ENCODE data around the gene ZBTB8OS.
"Not testable (repeated sequence)": the region's sequence is repeated elsewhere in the genome, so short reads cannot be mapped to it uniquely, and the experiment has no call there.

ZBTB8OS gene

DNA sequence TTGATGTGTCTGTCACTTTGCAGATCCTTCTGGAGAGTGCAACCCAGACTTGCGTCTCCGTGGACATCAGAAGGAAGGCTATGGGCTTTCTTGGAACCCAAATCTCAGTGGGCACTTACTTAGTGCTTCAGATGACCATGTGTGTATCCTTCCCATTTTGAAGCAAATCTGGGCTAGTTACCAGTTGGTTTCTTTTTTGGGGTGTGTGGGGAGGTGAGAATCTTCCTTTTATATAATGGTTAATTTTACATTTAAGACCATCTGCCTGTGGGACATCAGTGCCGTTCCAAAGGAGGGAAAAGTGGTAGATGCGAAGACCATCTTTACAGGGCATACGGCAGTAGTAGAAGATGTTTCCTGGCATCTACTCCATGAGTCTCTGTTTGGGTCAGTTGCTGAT lies 18.4 kb upstream of the ZBTB8OS start:
- H3K4me3 Mint-ChIP-seq, DNase-seq, CTCF ChIA-PET, H3K9me3 Mint-ChIP-seq, H3K27ac Mint-ChIP-seq, H3K27me3 Mint-ChIP-seq, H3K4me1 Mint-ChIP-seq: not testable (repeated sequence)
- peaks cover 59% of the 10 kb centered on the region for H3K36me3 Mint-ChIP-seq

DNA sequence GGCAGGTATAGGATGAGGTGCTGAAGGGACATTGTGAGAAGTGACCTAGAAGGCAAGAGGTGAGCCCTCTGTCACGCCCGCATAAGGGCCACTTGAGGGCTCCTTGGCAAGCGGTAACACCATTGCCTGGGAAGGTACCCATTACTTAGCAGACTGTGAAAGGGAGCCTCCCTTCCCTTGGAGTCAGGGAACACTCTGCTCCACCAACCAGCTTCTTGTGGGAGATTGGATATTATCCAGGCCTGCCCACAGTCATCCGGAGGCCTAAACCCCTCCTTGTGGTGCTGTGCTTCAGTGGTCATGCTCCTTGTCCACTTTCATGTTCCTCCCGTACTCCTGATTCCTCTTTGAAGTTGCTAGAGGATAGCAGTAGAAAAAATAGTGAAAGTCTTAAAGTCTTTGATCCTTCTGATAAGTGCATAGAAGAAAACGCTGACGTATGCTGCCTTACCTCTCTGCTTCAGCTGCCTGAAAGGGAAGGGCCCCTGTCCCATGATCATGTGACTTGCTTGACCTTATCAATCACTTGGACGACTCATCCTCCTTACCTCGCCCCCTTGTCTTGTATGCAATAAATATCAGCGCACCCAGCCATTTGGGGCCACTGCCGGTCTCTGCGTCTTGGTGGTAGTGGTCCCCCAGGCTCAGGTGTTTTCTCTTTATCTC lies 16.7 kb upstream of the ZBTB8OS start:
- Mint-ChIP-seq H3K36me3 (peaks cover 47% of the 10 kb centered on the region), H3K27ac (no peak overlapping the region), H3K4me3 (no peak overlapping the region), H3K27me3 (no peaks in the 10 kb centered on the region), H3K9me3 (no peaks in the 10 kb centered on the region), H3K4me1 (no peaks in the 10 kb centered on the region)
- CTCF ChIA-PET: no interaction called here
- DNase-seq: no peak

- Mint-ChIP-seq H3K4me1 (peaks cover 2% of the 10 kb centered on the region), H3K9me3 (no peaks in the 10 kb centered on the region), H3K27ac (no peak overlapping the region), H3K36me3 (peaks cover 49% of the 10 kb centered on the region), H3K27me3 (no peaks in the 10 kb centered on the region), H3K4me3 (no peak overlapping the region)
- no peak for DNase-seq
- CTCF ChIA-PET: no interaction called here
Observed at GRCh38 chr1:32665915-32666314, 15.6 kb upstream of the ZBTB8OS start.

DNA sequence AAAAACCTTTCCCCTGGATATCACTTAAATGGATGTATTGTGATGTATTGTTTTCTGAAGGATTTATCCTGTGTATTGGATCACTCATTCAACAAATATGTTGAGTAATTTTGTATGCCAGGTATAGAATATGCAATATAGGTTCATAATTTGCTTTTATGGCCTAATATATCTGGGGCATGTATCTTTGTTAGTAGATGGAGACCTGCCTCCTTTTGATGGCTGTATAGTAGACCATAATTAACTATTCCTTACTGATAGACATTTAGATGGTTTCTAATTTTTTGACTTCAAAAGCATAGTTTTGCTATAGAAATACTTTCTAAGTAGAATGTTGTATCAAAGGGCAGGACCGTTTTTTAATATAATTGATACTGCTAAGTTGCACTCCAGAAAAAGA lies 9.2 kb upstream of the ZBTB8OS start:
- Mint-ChIP-seq H3K27ac (no peak overlapping the region), H3K4me3 (no peak overlapping the region), H3K4me1 (peaks cover 29% of the 10 kb centered on the region), H3K36me3 (peaks cover 56% of the 10 kb centered on the region), H3K27me3 (no peaks in the 10 kb centered on the region), H3K9me3 (no peaks in the 10 kb centered on the region)
- CTCF ChIA-PET: no interaction called here
- DNase-seq: no peak

GRCh38 chr1:32652244-32652962 lies 2.1 kb upstream of the ZBTB8OS start:
- H3K27me3 Mint-ChIP-seq: no peaks in the 10 kb centered on the region
- no peaks in the 10 kb centered on the region for H3K9me3 Mint-ChIP-seq
- CTCF ChIA-PET: no interaction called here
- peaks cover 45% of the 10 kb centered on the region for H3K36me3 Mint-ChIP-seq
- H3K27ac Mint-ChIP-seq: peak overlapping the region; percentile 99
- peaks cover 67% of the 10 kb centered on the region for H3K4me1 Mint-ChIP-seq
- H3K4me3 Mint-ChIP-seq: peak overlapping the region; percentile 89
- DNase-seq: no peak

DNA sequence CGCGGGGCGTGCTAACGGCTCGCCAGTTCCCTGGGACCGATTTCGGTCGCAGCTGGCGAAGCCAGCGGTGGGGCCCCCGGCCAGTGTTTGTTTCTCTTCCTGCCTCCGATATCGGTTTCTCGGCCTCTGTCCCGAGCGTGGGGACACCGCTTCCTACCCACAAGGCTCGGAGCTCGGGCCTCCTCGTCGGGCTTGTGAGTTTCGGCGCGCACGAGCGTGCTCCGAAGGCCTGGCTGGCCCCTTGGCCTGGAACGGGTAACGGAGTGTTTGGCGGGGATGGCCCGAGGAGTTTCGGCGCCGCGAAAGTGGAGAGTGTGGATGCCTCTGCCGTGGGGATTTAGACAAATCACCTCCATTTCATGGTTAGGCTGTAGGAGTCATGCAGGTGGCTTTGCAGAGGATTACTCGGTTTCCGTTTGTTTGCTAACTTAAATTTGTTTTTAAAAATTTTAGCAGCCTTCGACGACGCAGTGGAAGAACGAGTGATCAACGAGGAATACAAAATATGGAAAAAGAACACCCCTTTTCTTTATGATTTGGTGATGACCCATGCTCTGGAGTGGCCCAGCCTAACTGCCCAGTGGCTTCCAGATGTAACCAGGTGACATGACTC lies 1.2 kb upstream of the ZBTB8OS start:
- Mint-ChIP-seq H3K9me3 (no peaks in the 10 kb centered on the region), H3K4me3 (peak overlapping the region; percentile 89), H3K27me3 (no peaks in the 10 kb centered on the region), H3K36me3 (peaks cover 38% of the 10 kb centered on the region), H3K27ac (peak overlapping the region; percentile 99), H3K4me1 (peaks cover 62% of the 10 kb centered on the region)
- no peak for DNase-seq
- CTCF ChIA-PET: interaction anchor here (0.9 to 1.3 kb wide), 2 partner anchors 29 to 132 kb away, joined by 3 to 4 read pairs; no protein-coding TSS in a partner anchor

- peak within 1 kb of the TSS; percentile 89 for H3K4me3 Mint-ChIP-seq
- no peaks in the 10 kb centered on the region for H3K27me3 Mint-ChIP-seq
- H3K36me3 Mint-ChIP-seq: peaks cover 35% of the 10 kb centered on the region
- peak; percentile 98 for DNase-seq
- H3K27ac Mint-ChIP-seq: peak within 1 kb of the TSS; percentile 99
- no peaks in the 10 kb centered on the region for H3K9me3 Mint-ChIP-seq
- peaks cover 60% of the 10 kb centered on the region for H3K4me1 Mint-ChIP-seq
- CTCF ChIA-PET: interaction anchor here (0.9 to 1.3 kb wide), 2 partner anchors 28 to 131 kb away, joined by 3 to 4 read pairs; no protein-coding TSS in a partner anchor
Observed at GRCh38 chr1:32650752-32651460, 556 bp upstream of the ZBTB8OS start, which contains the start of gene RBBP4. TSS of gene RBBP4 (plus strand) at chr1:32651208. CDS start at chr1:32651307, 99 bp downstream.

DNA sequence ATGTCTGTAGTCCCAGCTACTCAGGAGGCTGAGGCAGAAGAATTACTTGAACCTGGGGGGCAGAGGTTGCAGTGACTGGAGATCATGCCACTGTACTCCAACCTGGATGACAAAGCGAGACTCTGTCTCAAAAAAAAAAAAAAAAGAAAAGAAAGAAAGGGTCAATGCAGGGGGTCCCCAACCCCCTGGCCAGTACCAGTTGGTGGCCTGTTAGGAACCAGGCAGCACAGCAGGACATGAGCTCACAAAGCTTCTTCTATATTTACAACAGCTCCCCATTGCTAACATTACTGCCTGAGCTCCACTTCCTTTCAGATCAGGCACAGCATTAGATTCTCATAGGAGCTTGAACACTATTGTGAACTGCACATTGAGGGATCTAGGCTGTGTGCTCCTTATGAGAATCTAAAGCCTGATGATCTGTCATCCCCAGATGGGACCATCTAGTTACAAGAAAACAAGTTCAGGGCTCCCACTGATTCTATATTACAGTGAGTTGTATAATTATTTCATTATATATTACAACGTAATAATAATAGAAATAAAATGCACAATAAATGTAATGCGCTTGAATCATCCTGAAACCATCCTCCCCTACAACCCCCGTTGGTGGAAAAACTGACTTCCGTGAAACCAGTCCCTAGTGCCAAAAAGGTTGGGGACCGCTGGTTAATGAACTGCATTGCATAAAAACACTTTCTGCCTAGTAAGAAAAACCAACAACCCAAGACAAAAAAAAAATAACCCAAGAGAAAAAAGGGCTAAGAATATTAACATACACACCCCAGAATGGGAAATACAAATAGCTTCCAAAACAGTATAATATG lies 2.8 kb downstream of the ZBTB8OS start:
- no peaks in the 10 kb centered on the region for H3K27me3 Mint-ChIP-seq
- DNase-seq: no peak
- peaks cover 32% of the 10 kb centered on the region for H3K4me1 Mint-ChIP-seq
- peaks cover 17% of the 10 kb centered on the region for H3K36me3 Mint-ChIP-seq
- H3K9me3 Mint-ChIP-seq: no peaks in the 10 kb centered on the region
- H3K27ac Mint-ChIP-seq: no peak overlapping the region
- CTCF ChIA-PET: no interaction called here
- no peak overlapping the region for H3K4me3 Mint-ChIP-seq

DNA sequence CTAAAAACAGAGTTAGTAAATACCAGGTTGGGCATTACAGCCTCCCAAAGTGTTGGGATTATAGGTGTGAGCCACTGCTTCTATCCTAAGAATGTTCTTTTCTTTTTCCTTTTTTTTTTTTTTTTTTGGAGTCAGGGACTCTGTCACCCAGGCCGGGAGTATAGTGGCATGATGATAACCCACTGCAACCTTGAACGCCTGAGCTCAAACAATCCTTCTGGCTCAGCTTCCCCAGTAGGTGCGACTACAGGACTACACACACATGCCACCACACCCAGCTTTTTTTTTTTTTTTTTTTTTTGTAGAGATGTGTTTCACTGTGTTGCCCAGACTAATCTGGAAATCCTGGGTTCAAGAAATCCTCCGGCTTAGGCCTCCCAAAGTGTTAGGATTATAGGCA lies 5.9 kb downstream of the ZBTB8OS start:
- CTCF ChIA-PET: interaction anchor here (0.7 kb wide), 1 partner anchor 16 kb away, joined by 3 read pairs; no protein-coding TSS in a partner anchor
- H3K4me3 Mint-ChIP-seq: no peak overlapping the region
- H3K9me3 Mint-ChIP-seq: no peaks in the 10 kb centered on the region
- H3K27me3 Mint-ChIP-seq: no peaks in the 10 kb centered on the region
- H3K27ac Mint-ChIP-seq: no peak overlapping the region
- no peak for DNase-seq
- peaks cover 20% of the 10 kb centered on the region for H3K4me1 Mint-ChIP-seq
- peaks cover 8% of the 10 kb centered on the region for H3K36me3 Mint-ChIP-seq

GRCh38 chr1:32642292-32642827 lies 8.0 kb downstream of the ZBTB8OS start:
- H3K36me3 Mint-ChIP-seq, H3K4me3 Mint-ChIP-seq, CTCF ChIA-PET, H3K4me1 Mint-ChIP-seq, H3K27me3 Mint-ChIP-seq, DNase-seq, H3K27ac Mint-ChIP-seq, H3K9me3 Mint-ChIP-seq: not testable (repeated sequence)

GRCh38 chr1:32639489-32640075 lies 10.8 kb downstream of the ZBTB8OS start:
- Mint-ChIP-seq H3K4me1 (peaks cover 2% of the 10 kb centered on the region), H3K27me3 (no peaks in the 10 kb centered on the region), H3K36me3 (peaks cover 13% of the 10 kb centered on the region), H3K9me3 (no peaks in the 10 kb centered on the region), H3K27ac (no peak overlapping the region), H3K4me3 (no peak overlapping the region)
- no peak for DNase-seq
- CTCF ChIA-PET: interaction anchor here (0.7 kb wide), 1 partner anchor 1751 kb away, joined by 3 read pairs; no protein-coding TSS in a partner anchor

DNA sequence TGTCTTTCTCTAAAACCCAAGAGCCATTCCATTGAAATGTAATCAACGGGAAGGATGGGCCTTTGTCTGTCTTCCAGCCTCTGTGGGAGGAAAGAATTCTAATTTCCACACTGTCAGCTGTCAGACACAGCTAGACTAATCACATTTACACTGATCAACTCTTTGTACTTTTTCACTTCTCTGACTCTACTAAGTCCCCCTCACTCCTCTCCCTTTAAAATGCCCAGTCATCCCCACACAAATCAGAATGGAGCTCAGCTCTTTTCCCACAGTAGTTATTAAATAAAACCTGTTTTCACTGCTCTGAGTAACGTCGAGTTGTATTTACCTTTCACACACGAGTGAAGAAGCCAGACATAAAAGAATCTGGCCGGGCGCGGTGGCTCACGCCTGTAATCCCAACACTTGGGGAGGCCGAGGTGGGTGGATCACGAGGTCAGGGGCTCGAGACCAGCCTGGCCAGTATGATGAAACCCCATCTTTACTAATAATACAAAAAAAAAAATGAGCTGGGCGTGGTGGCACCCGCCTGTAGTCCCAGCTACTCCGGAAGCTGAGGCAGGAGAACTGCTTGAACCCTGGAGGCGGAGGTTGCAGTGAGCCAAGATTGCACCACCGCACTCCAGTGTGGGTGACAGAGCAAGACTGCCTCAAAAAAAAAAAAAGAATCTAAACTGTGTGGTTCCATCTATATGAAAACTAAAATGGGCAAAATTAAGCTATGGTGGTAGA lies 13.3 kb downstream of the ZBTB8OS start:
- H3K4me1 Mint-ChIP-seq: peaks cover 6% of the 10 kb centered on the region
- CTCF ChIA-PET: no interaction called here
- no peak for DNase-seq
- H3K36me3 Mint-ChIP-seq: peaks cover 26% of the 10 kb centered on the region
- no peaks in the 10 kb centered on the region for H3K9me3 Mint-ChIP-seq
- no peak overlapping the region for H3K4me3 Mint-ChIP-seq
- H3K27ac Mint-ChIP-seq: no peak overlapping the region
- H3K27me3 Mint-ChIP-seq: no peaks in the 10 kb centered on the region
